Retinal pigment epithelial cell (primary cell): Measurements from ENCODE around the gene ARSJ.

Source experiments
- DNase-seq: peaks from one replicate; pipeline ENCODE4 v3.0.0-alpha.2; 2010; ENCODE audit warnings: low read depth
- H3K4me3 ChIP-seq: 2 replicates; pipeline ENCODE4 v1.5.1; 2011; ENCODE audit warnings: mild to moderate bottlenecking, low read length, control low read depth, moderate library complexity
- CTCF ChIP-seq: conservative IDR thresholded peaks from 2 replicates; pipeline ENCODE4 v1.5.1; 2011; ENCODE audit warnings: low read depth, low read length, control low read depth, inconsistent platforms

Gene ARSJ

GRCh38 chr4:113872426-113873260 is 106.8 kb downstream of the ARSJ start:
- DNase-seq, result no peak
- no peak overlapping the region for H3K4me3 ChIP-seq
- TF ChIP-seq CTCF, result no peak

- TF ChIP-seq CTCF, result no peak
- H3K4me3 ChIP-seq, result no peak overlapping the region
- no peak for DNase-seq
Measured at GRCh38 chr4:113871080-113871479, 108.4 kb downstream of the ARSJ start.

GRCh38 chr4:113869743-113870375 is 109.6 kb downstream of the ARSJ start:
- TF ChIP-seq CTCF, result no peak
- no peak for DNase-seq

GRCh38 chr4:113866611-113867010 is 112.8 kb downstream of the ARSJ start:
- no peak for TF ChIP-seq CTCF
- DNase-seq, result no peak
- H3K4me3 ChIP-seq, result no peak overlapping the region

More at GRCh38 chr4:113869743-113870375, 109.6 kb downstream of the ARSJ start:
- no peak overlapping the region for H3K4me3 ChIP-seq

GRCh38 chr4:113858924-113859323 is 120.5 kb downstream of the ARSJ start:
- no peak for TF ChIP-seq CTCF
- H3K4me3 ChIP-seq, result no peak overlapping the region
- DNase-seq, result no peak

- no peak for TF ChIP-seq CTCF
- no peak overlapping the region for H3K4me3 ChIP-seq
- DNase-seq, result no peak
Measured at GRCh38 chr4:113851816-113852215, 127.6 kb downstream of the ARSJ start.
